CD4-positive, alpha-beta T cell treated with Interleukin-15 for 1 hour (primary cell): ENCODE measurements around the gene TNFRSF17.

Experiments used
- DNase-seq: peaks from one replicate; pipeline ENCODE4 v3.0.0-alpha.2; 2020

TNFRSF17 gene

GRCh38 chr16:12009462-12009861 lies 44.5 kb downstream of the TNFRSF17 start:
- DNase-seq: no peak

- no peak for DNase-seq
These were observed 44.9 kb downstream of the TNFRSF17 start for GRCh38 chr16:12009922-12010321.

GRCh38 chr16:12010388-12011251 lies 45.6 kb downstream of the TNFRSF17 start:
- DNase-seq: no peak

- no peak for DNase-seq
These were observed 46.6 kb downstream of the TNFRSF17 start for GRCh38 chr16:12011565-12011964.

GRCh38 chr16:12016291-12016947 lies 51.4 kb downstream of the TNFRSF17 start:
- no peak for DNase-seq

- DNase-seq: no peak
These were observed 52.5 kb downstream of the TNFRSF17 start for GRCh38 chr16:12017558-12017957.
